T47D (cell line): ENCODE results near the gene BAHCC1.

Source experiments
- DNase-seq, 2 experiments: peaks; one replicate each; pipeline versions ENCODE4 v3.0.0 to v3.0.0-alpha.2; 2011 to 2012; ENCODE audit warnings: low read depth in 1 of 2, low spot score in 1 of 2
- JUND ChIP-seq: IDR thresholded peaks from 2 replicates; pipeline ENCODE4 v1.6.1; 2012; ENCODE audit warnings: low read depth
- in situ Hi-C: cut with HindIII; loops from 2 replicates; pipeline ENCODE4 v1.10.0; 2016; ENCODE audit warnings: low sequenced_read_pairs, low pct_unique_long_range_greater_than_20kb

Gene BAHCC1

GRCh38 chr17:81399481-81400153 lies 4.4 kb downstream of the BAHCC1 start:
- no peak for TF ChIP-seq JUND
- in situ Hi-C loops = no loop called here

GRCh38 chr17:81400154-81400977 lies 5.1 kb downstream of the BAHCC1 start:
- peak in 1 of 2 experiments; percentile 79 for DNase-seq
- no peak for TF ChIP-seq JUND
- in situ Hi-C loops = no loop called here

More at GRCh38 chr17:81399481-81400153, 4.4 kb downstream of the BAHCC1 start:
- DNase-seq = peak in 1 of 2 experiments; percentile 81

DNA sequence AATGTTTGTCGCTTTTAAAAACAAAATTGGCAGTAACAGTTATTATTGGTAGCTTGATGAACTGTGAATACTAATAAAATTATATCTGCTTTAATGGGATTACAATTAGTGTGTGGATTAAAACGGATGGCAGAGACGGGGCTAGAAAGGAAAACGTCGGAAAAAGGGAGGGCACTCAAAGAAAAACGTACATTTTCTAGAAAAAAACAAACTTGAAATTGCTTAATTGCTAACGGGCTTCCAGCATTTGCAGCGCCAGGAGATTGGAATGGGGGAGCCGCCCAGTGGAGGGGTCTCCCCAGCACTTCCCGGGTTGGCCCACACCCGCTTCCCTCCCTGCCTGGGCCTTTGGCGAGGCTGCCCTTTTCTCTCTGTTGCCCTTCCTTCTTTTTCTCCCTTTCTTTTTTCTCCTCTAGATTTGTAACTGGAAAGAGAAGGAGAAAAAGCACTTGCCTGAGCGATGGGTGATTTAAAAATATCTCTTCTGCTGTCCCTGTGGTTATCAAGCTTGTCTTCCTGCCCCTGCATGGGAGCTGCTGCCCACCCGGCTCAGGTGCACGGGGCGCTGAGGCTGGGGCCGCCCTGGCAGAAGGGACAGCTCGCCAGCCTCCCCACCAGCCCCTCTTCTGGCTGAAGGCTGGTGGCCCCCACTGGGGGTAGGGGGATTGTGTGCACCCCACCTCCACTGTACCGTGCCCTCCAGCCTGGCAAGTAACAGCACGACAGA lies 5.9 kb downstream of the BAHCC1 start:
- DNase-seq = no peak
- in situ Hi-C loops = no loop called here
- TF ChIP-seq JUND = no peak

DNA sequence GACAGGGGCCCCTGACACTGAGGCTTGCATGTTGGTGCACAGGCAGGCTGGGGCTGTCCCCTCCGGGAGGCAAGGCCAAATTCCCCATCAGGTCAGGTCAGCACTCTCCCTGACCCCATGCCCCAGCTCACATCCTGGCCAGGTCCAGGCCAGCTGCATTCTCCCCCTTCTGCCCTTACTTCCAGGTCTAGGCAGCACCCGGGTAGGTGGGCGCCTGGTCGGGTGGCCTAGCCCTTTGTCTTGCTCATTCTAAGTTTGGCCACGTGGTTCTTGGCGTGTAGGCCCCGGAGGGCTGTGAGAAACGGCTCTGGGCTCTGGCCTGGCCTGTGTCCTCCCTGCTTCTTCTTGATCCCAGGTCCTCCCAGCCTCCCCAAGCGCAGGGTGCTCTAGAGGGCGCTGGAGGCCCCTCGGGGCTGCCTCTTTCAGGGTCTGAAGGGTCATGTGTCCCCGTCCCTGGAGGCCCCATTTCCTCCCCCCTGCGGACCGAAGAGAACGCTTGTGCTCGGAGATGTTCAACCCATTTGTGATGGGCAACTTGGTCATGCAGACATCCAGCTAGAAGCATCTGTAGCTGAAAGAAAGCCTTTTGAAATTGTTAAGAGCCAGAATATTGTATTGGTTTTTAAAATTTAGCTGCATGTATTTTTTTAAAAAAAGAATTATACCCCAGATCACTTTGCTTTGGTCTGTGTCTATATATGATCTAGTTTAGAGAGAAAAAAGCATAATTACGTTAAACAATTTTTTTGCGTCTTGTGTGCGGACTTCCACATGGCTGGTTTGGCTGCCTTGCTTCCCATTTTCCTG lies 6.7 kb downstream of the BAHCC1 start:
- in situ Hi-C loops = no loop called here
- DNase-seq = no peak
- TF ChIP-seq JUND = no peak

DNA sequence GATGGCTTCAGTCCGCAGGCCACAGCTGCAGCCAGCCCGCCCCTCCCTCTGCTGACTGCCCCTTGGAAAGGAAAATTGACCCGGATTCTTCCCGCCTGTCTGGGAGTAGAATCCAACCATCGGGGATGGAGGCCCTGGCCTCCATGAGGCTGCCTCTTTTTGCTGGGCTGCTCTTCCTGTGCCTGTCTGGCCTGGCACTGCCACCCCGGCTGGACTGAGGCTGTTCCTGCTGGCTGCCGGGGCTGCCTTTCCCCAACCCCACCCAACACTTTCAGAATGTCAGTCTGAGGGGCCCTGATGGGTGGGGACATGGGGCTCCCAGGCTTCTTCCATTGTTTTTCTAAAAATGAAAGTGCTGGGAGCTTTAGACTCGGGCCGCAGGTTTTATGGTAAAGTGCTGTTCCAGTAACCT lies 7.3 kb downstream of the BAHCC1 start:
- in situ Hi-C loops = no loop called here
- no peak for DNase-seq
- TF ChIP-seq JUND = no peak

DNA sequence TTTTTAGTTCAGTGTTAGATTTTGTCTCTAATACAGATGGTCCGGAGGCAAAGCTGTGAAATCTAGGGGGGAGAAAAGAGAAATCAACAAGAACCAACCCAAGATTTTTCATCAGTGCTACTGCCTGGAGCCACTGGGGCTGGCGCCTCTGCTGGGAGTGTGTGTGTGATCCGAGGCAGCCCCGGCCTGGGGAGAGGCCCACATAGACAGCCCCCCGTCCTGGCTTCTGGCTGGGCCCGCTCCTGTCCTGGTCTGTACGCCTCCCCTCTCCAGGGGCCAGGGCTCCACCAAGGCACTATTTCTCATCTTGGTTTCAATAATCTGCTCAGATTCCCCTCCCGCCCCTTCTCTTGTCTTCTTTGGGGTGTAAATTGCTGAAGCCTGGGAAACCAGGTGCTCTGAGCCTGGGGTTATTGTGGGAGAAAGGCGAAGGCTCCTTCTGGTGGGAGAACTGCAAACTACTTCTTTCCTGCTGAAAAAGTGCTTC lies 7.8 kb downstream of the BAHCC1 start:
- no peak for TF ChIP-seq JUND
- no peak for DNase-seq
- in situ Hi-C loops = no loop called here

DNA sequence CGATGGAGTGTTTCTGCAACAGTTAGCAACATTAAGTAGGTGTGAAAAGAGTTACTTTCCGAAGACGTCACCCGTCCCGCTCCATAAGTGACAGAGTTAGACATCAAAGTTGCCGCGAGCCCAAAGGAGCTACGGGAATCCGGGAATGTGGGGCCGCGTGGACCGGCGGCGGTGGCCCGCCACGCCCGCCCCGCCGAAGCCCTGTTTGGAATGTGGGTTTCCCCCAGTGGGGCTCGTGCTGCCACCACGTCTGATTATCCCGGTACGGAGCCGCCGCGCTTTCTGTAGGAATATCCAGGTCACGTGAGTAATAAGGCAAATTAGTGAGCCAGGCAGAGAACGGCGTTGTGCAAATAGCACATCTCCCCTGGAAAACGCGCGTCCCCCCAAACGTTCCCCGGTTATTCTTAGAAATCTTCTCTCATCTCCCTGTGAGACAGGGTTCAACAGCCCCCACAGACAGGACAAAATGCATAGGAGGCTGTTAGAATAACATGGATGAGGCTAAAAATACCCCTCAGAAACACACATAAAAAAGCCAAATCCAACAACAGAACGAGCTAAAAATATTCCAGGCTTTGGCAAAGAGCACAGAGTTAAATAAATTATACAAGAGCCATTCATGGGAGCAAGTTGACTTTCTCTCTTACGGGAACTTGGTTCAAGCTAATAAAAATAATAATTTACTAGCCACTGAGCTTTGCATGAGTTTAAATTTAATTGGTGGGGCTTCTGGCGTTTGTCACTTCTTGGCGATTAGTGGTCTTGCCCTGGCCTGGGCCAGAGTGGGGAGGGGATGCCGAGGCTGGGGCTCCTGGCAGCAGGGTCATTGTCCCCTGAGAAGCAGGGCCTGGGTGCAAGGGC lies 8.6 kb downstream of the BAHCC1 start:
- in situ Hi-C loops = no loop called here
- TF ChIP-seq JUND = no peak
- no peak for DNase-seq

DNA sequence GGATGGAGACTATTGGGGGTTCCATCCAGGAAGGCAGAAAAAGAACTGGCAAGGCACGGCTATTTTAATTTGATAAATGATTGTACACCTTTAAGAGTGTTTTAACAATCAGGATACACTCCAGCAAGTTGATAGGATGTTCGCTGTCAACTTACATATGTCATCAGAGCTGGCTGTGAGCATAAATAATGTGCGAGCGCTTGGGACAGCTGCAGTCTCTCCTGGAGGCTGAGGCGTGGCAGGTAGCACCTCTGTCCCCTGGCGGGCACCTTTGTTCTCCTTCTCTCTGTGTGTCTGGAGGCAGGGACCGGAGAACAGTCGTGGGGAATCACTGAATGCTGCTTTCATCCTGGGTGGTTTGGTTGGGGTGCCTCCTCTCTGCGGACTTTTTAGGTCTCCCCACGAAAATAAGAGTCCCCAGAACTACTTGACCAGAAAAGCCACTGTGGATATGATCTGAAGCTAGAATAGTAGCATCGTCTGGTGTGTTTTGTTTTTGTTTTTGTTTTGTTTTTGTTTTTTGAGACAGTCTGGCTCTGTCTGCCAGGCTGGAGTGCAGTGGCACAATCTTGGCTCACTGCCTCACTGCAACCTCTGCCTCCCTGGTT lies 9.4 kb downstream of the BAHCC1 start:
- in situ Hi-C loops = no loop called here
- TF ChIP-seq JUND = no peak
- DNase-seq = peak in 1 of 2 experiments; percentile 53

DNA sequence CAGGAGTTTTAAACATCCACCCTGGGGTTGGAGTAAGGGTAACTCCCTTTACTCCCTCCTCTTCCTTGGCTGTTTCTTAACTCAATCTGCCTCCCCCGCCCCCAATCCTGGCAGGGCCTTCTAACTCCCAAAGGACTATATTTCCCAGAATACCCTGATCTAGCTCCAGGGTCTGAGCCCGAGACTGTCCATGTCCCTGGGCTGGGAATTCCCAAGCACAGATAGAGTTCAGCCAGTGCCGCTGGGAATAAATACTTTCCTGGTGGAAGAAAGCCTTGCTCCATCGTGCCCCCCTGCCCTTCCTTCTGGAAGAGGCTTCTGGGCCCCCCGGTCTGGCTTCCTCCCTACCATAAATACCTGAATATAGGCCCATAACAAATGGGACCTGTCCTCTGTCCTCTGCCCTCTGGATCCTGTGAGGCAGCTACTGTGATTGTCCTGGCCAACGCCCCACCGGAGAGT lies 10.2 kb downstream of the BAHCC1 start:
- in situ Hi-C loops = no loop called here
- no peak for TF ChIP-seq JUND
- DNase-seq = no peak

DNA sequence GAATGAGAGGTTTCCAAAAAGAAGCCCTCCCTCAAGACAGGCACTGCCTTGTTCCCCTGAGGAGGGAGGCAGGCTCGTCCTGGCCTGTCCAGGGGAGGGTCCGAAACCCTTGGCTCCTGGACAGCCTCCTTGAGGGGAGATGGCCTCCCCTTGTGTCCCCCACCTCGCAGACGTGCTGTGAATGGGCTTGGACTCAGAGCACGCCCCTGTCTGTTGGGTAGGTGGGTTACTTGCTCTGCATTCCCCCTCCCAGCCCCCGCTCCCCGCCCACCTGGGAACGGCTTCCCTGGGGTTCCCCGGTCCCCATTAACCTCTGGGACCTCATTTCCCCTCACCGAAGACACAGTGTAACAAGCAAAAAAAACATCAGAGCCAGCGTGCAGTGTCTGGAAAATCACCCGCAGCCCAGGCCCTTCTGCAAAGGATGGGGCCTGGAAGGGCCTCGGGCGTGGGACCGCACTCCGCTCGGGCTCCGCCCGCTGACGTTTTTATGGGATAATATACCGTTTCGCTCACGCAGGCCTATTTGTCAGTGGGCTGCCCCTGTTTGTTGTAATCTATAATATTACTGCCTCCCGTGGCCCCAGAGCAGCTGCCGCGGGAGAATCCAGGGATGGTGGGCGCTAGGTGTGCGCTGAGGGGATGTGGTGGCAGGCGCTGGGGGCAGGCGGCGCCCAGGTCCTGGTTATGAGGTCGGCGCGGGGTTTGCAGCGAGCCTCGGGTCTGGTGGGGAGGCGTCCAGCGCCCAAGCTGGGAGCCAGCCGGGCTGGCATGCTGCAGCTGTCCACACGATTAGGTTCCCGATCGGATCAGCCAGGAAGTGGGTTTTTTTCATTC lies 11.1 kb downstream of the BAHCC1 start:
- DNase-seq = no peak
- in situ Hi-C loops = no loop called here
- no peak for TF ChIP-seq JUND
